GM21619 (cell line): ENCODE results near the gene EIF4E1B.

Source experiments
- ATAC-seq: cut with Tn5 transposase; IDR thresholded peaks from one replicate; pipeline ENCODE4 v1.9.1; 2021; ENCODE audit not compliant: unreplicated experiment

EIF4E1B gene

DNA sequence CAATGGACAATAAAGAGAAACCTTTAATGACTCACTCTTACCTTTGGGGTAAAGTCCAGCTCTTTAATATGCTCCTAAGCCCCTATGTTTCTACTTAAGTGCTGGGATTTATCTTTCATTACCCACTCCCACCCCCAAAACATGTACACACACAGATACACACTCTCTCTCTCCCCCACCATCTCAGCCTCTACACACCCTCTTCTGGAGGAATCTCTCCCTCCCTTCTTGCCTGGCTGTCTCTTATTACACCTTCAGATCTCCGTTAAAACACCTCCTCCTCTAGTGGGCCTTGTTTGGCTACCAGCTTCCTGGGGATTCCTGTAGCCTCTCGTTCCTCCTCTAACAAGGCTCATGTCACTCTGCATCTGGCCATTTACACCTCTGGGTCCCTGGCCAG is 27.4 kb upstream of the EIF4E1B start:
- no peak for ATAC-seq

DNA sequence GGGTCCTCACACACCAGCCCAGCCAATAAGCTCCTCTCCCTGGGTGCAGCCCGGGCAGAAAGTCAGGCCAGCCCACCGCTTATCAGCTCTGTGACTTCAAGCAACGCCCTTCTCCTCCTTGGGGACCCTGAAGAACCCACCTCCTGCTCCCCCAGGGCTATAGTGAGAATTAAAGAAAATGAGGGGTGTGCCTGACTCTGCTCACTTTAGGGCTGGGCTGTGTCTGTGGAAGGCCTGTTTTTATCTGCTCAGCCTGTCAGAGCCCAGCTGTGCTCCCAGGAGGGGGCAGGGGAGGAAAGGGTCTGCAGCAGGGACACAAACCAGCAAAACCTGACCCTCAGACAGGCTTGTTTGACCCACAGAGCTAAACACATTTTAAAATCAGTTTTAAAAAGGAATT is 24.4 kb upstream of the EIF4E1B start:
- ATAC-seq = no peak

DNA sequence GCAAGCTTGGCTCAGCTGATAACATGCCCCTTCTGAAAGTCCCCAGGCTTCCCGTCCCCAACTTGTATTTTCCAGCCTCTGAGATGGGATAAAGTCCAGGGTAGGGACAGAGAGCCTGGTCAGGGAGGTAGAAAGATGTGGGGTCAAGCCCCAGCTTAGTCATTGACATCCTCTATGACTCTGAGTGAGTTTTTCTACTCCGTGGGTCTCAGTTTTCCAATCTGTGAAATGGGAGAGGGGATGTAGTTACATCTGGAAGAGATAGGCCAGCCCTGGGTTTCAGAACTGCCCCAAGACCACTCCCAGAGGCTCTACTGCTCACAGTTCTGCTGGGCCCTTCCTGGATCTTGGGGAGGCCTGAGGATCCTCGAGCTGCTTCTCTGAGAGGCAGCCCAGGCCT is 23.6 kb upstream of the EIF4E1B start:
- no peak for ATAC-seq

DNA sequence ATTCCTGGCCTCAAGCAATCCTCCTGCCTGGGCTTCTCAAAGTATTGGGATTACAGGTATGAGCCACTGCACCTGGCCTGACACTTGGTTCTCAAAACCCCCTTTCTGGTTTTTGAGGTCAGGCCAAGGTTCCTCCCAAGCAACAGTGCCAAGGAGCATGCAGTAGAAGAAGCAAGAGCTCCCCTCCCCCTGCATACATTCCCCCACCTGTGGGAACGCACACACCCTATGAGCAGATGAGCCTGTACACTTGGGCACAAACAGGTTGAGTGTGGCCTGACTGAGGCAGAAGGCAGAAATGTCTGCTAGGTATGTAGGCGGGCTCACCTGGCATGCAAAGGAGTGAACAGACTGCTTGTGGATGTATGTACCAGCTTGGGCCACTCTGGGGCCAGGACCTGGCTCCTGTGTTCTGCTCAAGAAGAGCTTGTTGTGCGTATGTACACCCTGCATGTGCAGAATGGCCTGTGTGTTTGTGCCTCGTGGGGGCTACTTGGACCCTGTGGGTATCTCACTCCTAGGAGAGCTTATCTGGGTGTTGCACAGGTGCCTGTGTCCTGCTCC is 22.3 kb upstream of the EIF4E1B start:
- ATAC-seq = no peak

DNA sequence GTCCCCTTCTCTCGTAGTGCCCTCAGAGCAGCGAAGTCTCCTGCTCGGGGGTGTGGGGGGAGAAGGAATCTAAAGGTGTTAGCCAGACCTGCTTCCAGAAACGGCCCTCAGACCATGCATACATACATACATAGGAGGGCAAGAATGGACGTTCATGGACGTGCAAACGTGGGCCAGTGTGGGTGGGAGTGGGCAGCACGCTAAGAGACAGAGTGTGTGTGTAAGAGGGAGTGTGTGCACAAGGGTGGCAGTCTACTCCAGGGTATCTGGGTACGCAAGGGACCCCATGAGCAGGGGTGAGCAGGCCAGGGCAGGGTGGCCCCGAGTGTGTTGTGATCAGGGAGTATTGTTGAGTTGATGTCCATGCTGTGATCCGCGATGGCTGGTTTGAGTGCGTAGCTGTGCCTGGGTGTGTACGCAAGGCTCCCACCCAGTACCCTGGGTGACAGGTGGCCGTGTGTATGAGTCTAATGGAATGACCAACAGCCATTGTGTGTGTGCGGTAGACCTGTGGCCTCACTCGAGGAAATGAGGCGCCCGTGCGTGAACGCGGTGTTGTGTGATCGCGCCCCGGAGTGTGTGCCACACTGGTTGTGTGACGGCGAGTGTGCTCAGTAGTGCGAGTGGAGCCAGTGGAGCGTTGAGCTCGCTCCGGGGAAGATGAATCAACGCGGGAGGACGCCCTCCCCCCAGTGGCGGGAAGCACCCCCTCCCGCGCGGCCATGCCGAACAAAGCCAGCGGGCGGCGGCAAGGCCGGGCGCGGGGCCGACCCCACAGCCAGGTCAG is 21.3 kb upstream of the EIF4E1B start:
- peak; percentile 24 for ATAC-seq

DNA sequence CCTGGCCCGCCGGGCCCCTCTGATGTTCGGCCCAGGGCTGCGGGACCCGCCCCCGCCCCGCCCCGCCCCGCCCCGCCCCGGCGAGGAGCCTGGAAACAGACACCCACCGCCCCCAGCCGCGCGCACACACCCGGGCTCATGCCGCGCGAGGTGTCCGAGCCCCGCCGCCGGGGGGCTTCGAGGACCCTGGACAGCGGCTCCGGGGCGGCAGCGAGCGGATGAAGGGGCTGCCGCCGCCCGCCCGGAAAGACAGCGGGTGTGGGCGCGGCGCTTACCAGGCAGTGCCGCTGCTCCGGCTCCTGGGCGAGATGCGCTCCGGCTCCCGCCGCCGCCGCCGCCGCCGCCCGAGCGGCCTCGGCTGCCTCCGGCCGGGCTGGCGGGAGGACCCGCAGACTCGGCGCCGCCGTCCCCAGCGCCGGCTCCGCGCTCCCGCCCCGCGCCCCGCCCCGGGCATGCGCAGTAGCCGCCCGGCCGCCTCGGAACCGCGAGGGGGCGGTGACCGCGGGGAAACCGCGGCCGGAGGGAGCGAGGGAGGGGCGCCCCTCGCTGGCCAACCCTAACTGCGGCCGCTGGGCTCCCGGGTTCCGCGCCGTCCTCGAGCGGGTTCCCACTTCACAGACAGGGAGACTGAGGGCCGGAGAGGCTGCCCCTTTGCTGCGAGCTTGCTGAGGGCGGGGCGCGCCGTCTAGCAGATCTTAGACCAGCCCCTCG is 20.6 kb upstream of the EIF4E1B start, which contains the start of gene GPRIN1:
GPRIN1 (minus strand) TSS at position 433 of the 711 bp plus-strand sequence. CDS start 10,322 bp downstream, outside the sequence.
- peak; percentile 80 for ATAC-seq

DNA sequence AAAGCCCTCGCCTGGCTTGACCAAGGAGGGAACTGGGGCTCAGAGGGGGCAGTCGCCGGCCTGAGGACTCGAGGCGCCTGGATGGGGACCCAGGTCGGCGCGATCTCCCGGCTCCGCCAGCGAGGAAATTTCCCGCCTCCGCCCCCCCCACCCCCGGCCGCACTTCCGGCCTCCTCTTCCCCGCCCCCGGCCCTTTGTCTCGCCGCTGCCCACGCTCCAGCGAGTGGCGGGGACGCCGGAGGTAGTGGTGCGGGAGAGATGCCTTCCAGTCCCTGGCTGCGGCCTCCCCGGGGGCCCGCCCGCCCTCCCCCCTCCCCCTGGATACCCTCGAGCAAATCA is 20.1 kb upstream of the EIF4E1B start:
- peak; percentile 19 for ATAC-seq

DNA sequence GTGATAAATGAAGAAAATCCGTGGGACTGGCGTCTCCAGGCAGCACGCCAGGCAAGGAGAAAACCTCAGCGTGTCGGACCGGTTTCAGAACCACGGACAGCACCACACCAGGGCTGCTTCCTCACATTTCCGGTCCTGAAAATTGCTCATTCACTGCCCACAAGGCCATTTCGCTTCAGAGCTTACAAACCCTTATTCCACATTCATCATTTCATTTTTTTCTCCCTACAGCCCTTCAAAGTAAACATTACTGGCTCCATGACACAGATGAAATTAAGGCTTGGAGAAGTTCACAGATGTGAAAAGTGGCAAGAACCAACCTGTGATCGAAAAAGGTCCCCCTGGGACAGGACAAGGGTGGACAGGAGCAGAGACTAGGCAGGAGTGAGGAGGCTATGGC is 19.0 kb upstream of the EIF4E1B start:
- no peak for ATAC-seq

DNA sequence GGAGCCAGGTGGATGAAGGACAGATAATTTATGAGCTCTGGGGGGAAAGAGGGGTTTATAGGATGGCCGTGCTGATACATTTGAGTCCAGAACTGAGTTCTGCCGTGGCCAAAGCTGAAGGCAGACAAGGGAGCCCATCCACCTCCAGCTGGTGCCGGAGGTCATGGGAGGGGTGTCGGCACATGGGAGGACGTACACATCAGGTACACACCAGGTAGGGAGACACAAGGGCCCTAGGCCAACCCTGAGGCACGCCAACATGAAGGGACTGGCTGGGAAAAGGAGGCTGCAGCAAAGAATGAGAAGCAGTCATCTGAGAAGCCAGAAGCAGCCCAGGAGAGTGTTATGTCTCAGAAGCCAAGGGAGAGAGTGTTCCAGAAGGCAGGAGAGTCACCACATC is 18.5 kb upstream of the EIF4E1B start:
- no peak for ATAC-seq

DNA sequence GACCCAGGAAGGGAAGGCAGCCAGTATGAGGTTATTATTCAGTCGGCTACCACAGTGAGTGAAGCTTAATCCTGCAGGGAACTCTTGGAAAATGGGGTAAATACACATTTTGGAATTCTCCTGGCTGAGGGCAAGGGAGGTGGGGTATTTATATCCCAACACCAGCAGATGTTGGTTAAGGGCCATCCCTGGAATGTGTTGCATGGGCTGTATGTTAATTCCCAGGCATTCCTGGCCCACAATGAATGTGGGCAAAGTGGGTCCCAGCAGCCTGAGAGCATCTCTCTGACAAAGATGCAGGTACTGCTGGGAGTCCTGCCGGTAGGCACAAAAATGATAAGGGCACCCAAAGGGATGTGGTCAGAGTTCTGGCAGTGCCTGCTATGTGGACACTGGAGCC is 17.6 kb upstream of the EIF4E1B start:
- ATAC-seq = no peak

DNA sequence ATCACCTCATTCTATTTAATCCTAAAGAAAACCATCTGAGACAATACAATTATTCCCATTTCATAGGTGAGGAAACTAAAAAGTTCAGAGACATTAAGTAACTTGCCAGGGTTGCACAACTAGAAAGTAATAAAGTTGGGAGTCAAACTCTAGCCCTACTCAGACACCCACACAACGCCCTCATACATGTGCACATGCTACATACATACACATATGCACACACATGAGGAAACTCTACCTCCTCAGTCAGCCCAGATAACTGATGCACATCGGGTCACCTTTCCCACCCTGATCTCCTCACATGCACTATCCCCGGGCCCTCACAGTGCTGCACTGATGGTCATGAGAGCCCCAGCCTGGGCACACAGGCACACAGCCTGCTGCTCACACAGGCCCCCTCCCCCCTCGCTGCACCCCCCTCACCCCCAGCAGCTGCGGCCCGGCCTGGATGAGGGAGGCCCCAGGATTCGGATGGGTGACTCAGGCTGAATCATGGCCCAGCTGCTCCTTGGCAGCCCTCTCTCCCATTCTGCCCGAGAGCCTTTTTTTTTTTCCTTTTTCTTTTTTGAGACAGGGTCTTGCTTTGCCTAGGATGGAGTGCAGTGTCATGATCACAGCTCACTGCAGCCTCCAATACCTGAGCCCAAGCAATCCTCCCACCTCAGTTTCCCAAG is 15.5 kb upstream of the EIF4E1B start:
- no peak for ATAC-seq

DNA sequence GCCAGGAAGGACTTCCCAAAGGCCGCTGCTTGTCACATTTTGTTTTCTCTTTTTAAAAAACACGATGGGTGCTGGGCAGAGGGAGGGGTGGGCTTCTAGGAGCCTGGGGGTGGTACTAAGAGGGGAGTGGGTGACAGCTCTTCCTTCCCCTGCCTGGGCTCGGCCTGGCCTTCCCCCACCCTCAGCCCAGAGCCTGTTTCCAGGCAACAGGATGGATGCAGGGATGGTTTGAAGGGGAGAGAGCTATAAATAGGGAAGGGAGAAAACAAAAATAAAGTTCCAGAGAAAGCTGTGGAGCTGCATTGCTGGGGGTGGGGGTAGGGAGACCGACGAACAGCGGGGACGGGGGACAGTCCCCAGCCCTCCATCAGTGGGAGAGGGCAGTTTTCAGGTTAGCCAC is 14.0 kb upstream of the EIF4E1B start:
- no peak for ATAC-seq

DNA sequence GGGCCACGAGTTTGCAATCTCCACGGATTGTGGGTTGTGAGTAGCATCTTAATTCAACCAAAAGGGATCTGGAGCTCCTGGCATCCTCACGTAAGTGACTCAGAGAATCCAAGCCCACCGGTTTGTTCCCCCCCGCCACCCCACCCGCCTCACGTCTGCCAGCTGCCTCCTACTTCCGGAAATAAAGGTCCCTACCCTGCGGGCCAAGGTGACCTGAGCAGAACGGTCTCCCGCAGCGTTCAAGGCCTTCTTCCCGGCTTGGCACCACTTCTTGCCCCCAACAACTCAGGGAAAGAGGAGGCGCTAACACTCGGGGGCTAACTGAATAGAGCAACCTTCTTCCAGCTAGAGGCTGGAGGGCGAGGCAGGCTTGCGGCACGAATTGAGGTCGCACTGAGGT is 11.7 kb upstream of the EIF4E1B start:
- no peak for ATAC-seq

DNA sequence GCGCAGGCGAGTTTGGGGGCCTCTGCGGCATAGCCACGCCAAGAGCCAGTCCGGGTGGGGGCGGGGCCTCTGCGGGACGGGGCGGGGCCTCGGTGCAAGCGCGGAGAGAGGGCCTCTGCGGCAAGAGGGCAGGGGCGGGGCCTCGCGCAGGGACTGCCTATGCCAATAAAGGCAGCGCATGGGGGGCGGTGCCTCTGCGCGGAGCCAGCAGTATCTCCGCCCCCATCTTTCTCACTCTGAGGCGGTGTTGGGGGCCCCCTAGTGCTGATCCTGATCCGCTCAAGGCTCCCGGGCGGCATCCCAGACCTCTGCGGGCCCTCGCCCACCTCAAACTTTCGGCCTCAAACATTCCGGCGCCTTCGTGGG is 11.3 kb upstream of the EIF4E1B start:
- peak; percentile 89 for ATAC-seq

DNA sequence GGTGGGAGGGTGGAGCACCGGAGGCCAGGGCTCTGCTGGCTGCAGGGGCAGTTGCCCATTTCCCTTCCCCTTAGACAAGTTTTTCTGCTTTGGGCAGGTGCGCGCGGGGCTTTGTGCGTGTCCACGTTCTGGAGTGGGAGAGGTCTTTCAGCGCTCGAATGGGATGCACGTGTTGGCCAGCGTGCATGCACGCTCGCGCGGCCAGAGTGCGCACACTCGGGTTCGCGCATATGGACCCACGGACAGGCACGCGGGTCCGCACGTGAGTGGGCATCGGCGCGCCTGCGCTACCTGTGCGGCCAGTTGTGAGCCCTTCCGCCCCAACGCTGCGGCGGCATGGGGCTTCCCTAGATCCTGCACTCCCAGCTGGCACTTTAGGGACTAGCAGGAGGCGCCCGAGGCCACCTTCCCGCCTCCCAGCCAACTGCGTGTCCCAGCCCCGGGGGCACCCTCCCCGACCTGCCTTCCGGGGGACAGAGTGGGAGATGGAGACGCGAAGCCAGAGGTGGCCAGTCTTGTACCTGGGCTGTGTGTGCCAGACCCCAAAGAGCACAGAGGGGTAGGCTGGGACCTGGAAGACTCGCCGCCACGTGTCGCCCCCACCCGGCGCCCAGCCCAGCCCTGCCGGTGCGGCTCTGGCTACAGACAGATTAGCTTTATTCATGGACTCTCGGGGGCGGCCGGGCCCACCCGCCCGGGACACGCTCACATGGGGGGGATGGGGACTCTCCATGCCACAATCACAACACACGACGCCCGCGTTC is 10.7 kb upstream of the EIF4E1B start:
- ATAC-seq = no peak

DNA sequence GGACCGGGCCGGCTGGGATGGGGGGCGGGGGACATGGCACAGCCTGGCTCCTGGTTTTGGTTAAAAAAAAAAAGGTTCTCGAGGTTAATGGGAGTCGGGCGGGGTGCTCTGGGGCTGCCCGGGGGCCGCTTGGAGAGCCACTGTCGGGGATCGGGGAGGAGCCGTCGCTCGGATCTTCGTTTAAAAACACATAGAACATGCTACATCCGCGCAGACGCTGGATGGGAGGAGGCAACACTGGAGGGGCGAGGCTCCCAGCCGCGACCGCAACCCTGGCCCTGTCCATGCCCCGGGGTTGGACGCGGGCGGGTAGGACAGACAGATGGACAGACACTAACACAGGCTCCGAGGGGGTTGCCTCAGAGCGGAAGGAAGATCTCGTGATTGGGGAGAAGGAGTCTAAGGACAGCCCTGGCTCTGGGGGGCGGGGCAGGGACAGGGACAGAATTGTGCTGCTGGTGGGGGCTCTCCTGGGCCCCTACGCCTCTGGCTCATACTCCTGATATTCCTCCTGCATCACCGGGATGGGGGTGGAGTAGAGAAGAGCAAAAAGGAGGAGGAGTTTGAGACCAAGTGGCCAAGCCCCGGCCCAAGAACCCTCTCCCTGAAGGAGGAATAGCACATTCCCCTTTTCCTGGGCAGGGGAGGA is 10.0 kb upstream of the EIF4E1B start:
- no peak for ATAC-seq

DNA sequence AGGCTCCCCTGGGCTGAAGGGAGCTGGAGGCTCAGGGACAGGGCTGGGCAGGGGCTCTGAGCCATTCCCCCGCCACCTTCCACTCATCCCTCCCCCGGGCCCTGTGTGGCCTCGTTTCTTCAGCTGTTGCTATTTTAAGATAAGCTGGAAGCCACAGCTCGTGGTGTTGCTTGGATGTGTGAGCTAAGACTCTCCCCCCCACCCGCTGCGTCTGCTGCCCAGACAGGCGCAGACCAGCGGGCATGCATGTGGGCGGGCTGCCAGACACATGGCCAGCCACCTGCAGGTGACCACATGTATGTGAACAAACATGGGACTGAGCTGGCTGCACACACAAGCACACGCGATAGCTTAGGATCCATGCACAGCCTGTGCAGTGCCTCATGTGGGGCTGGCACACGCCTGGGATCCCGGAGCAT is 8.8 kb upstream of the EIF4E1B start:
- no peak for ATAC-seq

DNA sequence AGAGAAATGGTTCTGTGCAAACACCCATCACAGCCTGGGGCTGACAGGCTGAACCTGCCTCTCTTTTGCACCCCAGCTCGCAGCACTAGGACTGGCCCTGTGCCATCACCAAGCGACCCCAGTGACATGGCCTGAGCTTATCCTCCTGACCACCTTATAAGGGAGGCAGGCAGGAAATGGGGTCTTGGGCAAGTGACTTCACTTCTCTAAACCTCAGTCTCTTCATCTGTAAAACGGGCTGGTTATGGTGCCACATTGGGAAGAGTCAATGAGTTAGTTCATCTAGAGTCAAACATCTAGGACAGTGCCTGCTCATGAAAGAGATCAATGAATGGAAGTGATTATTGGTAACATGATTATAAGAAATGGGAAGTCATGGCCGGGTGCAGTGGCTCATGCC is 6.3 kb upstream of the EIF4E1B start:
- ATAC-seq = no peak

DNA sequence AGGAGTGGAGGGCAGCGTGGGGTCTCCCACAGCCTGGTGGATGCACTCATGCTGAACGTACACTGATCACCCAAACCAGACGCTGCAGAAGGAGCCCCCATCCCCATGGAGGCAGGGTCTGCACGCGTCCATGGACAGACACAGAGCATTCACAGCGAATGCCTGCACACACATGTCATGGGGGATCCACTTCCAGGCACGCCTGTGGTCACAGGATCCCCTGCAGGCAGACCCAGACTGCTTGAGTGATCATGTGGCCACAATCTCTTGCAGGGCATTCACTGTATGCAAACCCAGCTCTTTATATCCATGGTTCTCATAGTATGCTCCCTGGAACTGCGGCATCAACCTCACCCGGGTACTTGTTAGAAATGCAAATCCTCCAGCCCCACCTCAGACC is 5.5 kb upstream of the EIF4E1B start:
- ATAC-seq = no peak

DNA sequence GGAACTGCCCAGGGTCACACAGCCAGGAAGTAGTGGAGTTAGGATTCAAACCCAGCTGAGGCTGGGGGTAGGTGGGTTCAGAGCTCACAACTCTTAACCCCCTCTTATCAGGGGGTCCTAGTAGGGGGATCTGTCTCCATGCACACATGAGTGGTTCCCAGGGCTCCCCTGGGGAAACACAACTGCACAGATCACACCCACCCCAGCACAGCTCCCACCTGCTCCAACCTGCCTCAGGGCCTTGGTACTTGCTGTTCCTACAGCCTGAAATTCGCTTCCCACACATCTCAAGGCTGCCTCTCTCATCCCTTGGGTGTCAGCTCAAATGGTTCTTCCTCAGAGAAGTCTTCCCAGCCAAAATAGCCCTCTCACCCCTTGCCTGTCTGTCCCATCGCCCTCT is 5.0 kb upstream of the EIF4E1B start:
- ATAC-seq = no peak
